ENCODE measurements around the gene RSRP1.
"Not testable (repeated sequence)": the region's sequence is repeated elsewhere in the genome, so short reads cannot be mapped to it uniquely, and the experiment has no call there.

The RSRP1 gene

GRCh38 chr1:25247024-25247828, at the start of gene RSRP1:
Gene RSRP1, minus strand, starts transcription at chr1:25247454. Its CDS starts 491 bp downstream, at chr1:25246963.
- DNase-seq = peak; percentile 100

GRCh38 chr1:25296501-25296900, 49.2 kb upstream of the RSRP1 start:
- not testable (repeated sequence) for DNase-seq

DNA sequence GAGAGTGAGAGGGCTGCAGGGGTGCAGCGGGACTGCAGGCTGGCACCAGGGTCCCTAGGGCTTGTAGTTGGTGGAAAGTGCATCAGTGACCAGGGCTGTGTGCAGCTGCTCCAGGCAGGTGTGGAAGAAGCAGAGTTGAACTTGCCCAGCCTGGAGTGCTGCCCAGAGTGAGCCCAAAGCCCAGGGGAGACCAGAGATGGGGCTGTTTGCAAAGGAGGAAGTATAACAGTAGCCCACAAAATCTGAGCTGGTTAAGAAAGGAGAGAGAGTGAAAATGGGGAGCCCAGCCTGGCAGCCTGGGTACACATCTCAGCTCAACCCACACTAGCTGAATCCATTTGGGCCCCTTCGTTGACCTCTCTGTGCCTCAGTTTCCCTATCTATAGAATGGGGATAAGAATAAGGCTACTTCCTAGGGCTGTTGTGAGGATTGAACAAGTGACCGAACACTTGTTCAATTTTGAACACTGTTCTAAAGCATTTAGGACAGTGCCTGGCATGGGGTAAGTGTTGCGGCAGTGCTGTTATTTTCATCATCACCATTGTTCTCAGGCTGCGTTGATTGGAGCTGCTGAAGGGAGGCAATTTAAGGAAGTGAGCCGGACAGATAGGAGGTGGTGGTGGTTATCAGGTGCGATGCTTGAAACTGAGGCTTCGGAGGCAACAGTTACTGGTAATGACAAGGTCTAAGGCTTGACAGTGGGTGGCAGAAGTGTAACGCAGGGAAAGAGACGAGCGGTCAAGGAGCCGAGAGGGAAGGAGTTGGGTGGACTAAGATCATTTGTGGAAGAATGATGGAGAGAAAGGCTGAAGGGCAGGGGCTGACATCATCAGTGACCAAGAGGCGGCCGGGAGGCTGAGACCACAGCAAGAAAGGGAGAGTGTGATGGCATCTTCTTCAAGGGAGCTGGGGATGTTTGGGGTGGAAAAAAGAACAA, 47.9 kb upstream of the RSRP1 start:
- not testable (repeated sequence) for DNase-seq

- DNase-seq = peak; percentile 19
Observed at GRCh38 chr1:25293426-25293825, 46.2 kb upstream of the RSRP1 start.

DNA sequence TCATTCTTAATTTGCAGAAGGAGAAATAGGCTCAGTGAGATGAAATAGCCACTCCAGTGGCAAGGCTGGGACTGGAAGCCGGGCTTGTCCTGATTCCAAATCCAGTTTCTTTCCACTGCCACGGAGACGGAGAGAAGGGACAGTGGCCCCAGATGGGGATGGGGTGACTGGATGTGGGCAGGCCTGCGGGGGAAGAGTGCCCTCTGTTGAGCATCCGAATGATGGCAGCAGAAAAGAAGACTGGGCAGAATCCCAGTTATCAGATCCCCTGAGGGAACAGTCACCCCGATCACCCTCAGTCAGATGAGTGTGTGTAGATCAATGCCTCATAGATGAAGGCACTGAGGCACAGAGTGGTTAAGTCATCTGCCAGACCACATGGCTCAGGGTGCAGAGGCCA, 42.8 kb upstream of the RSRP1 start:
- DNase-seq = not testable (repeated sequence)

DNA sequence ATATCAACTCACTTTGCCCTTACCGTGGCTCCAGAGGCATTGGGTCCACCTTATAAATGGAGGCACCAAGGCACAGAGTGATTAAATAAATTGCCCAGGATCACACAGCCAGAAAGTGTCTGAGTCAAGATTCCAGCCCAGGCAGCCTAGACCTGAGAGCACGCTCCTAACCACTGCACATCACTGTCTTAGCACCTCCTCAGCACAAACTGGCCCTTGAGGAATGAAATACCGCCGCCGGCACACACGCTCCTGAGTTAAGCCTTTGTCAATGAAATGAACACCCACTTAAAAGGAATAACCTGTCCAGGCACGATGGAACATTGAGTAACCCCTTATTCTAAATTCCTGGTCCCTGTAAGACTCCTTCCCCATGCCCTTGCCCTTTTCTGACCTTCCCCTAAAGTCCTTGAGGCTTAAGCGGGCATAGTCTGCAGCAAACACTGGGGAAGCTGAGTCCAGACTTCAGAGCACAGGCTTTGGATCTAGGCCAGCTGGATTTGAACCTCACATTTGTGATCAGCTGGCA, 41.4 kb upstream of the RSRP1 start:
- DNase-seq = not testable (repeated sequence)

DNA sequence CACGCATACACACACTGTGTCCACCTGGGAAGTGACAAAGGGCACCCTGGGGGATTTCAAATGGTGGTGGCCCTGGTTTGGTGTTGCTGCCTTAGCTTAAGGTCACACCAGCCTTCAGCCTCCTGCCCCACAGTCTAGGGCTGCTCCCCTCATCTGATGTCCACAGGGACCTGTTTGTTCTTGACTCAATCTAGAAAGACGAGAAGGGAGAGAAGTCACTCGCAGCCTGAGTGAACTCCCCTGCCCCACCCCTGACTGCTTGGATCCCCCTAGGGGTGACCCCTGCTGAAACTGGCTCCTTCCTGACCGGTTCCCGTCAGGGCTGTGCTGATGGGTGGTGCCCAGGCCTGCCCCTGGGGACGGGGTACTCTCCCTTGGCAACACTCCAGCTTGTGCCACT, 39.9 kb upstream of the RSRP1 start:
- not testable (repeated sequence) for DNase-seq

DNA sequence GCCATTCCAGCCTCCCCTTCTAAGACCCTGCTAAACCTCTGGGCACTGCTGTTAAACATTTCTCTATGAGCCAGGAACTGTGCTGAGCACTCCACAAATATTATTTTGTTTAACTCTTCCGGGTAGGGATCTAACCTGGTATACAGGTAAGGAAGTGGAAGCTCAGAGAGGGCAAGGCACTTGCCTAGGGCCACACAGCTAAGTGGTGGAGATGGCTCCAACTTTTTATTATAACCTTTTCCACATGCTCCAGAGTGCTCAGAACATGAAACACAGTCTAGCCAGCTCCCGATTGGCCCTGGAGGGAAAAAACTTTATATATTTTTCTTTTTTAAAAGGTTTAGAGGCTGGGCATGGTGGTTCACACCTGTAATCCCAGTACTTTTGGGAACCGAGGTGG, 38.6 kb upstream of the RSRP1 start:
- DNase-seq = not testable (repeated sequence)

DNA sequence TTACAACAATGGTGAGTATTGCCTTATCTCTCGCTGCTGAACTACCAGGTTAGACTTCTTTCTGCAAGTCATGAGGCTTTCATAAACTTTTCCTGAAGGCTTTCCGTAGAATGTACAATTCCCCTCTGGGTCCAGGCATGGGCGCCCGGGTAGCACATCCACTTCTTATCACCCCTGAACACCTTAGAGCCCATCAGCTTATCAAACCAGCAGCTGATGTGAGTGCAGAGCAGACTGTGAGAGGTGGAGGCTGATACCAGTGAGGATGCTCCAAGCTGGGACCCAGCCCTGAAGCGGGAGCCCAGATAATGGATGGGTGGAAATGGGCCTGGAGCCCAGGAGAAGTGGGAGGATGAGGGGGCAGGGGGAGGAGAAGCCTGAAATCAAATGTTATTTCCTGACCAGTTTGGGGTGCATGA, 32.4 kb upstream of the RSRP1 start:
- DNase-seq = not testable (repeated sequence)

GRCh38 chr1:25278790-25279189, 31.5 kb upstream of the RSRP1 start:
- not testable (repeated sequence) for DNase-seq

DNA sequence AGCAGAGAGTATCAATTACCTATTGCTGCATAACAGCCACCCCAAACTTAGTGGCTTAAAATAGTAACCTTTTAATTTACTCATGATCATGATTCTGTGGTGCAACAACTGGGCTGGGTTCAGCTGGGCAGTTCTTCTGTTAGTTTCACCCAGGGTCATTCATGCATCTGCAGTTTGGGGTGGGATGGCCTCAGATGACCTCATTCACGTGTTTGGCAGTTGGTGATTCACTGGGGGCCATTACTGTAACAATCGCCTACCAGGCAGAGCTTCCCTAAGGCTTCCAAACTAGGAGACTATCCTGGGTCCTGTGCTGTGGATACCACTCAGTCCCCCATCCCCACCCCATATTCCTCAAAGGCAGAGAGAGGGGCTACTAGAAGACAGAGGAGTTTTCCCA, 31.1 kb upstream of the RSRP1 start:
- DNase-seq = not testable (repeated sequence)

- DNase-seq = not testable (repeated sequence)
Observed at GRCh38 chr1:25277295-25277694, 30.0 kb upstream of the RSRP1 start.

DNA sequence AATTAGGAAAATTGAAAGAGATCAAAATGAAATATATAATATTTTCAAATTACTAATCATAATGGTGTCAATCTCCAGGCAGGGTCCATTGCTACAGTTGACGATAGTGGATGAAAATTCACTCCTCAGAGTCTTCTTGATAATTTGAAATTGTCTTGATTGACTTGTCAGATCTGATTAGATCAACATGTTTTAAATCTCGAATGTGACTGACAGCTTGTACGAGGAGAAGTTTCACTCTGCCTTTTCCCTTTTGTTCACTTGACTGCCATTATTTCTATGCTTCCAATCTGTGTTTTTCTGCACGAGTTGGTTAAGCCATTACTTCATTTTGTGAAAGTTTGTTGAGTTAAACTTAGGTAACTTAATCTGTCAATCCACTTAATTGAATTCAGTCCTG, 28.4 kb upstream of the RSRP1 start:
- not testable (repeated sequence) for DNase-seq

DNA sequence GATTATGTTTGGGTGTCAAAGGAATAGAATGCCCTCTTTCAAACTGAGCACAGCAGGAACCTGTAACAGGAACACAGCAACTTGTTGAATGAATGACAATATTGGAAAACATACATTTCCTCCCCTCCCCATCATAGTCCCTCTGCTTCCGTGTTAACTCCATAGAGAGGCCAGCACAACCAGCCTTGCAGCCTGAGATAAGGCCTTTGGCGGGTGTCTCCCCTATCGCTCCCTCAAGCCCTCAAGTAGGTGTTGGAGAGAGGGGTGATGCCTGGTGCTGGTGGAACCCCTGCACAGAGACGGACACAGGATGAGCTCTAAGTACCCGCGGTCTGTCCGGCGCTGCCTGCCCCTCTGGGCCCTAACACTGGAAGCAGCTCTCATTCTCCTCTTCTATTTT, 25.0 kb upstream of the RSRP1 start, which contains the start of gene RHD:
Gene RHD, plus strand, starts transcription at position 272 of the 400 bp plus-strand sequence. Its CDS starts 39 bp downstream, at position 311.
- DNase-seq = not testable (repeated sequence)

DNA sequence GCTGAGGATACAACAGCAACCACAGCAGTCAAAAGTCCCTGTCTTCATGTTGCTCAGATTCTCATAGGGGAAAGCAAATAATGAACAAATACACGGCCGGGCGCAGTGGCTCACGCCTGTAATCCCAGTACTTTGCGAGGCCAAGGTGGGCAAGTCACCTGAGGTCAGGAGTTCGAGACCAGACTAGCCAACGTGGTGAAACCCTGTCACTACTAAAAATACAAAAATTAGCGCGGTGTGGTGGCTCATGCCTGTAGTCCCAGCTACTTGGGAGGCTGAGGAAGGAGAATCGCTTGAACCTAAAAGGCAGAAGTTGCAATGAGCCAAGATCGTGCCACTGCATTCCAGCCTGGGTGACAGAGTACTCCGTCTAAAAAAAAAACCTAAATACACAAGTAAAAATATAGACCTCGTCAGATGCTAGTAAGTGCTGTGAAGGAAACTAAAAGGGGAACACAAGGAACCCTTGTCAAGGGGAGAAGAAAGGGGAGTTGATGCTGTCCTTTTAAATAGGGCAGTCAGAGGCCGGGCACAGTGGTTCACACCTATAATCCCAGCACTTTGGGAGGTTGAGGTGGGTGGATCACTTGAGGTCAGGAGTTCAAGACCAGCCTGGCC, 21.0 kb upstream of the RSRP1 start:
- DNase-seq = not testable (repeated sequence)

GRCh38 chr1:25267288-25268142, 20.3 kb upstream of the RSRP1 start:
- DNase-seq = peak; percentile 89

GRCh38 chr1:25266554-25267287, 19.5 kb upstream of the RSRP1 start:
- DNase-seq = not testable (repeated sequence)

GRCh38 chr1:25260336-25260735, 13.1 kb upstream of the RSRP1 start:
- not testable (repeated sequence) for DNase-seq

DNA sequence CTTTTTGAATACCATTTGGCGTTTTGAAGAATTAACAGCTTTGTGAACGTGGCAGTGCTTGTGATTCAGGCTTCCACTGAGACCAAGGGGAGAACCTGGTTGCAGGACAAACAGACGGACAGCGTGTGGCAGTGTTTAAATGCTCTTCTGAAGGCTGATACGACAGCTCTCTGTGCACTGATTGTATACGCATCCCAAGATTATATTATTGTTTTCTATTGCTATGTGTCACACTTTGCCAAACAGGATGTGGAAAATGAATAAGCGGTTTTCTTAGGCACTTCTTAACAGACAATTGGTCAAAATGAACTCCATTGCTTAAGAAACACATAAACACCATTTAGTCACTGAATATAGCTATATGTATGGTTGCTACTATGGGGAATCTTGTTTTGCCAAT, 12.6 kb upstream of the RSRP1 start:
- DNase-seq = peak; percentile 26

DNA sequence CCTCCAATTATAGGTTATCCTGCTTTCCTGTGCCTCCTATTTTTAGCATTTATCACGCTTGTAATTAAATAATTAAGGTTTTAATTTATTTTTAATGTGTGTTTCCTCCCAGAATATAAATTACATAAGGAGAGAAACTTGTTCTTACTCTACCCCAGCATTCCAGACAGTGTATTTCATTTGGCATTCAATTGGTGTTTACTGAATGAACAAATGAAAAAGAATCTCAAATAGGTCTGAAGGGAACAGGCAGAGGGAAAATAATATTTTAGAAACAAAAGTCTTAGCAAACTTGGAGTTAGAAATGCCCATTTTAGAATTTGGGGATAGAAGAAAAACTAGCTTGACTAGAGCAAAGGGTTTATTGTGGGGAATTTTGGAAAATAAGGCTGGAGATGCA, 9.9 kb upstream of the RSRP1 start:
- DNase-seq = no peak

GRCh38 chr1:25256578-25256965, 9.3 kb upstream of the RSRP1 start:
- no peak for DNase-seq

All from suppressor macrophage treated with lipopolysaccharide for 4 hours (primary cell).